PC-9 (cell line): ENCODE results near the gene PCED1B. TPM values are rescaled to one million over a fixed set of nuclear protein-coding genes. Genes with fewer than 3 reads are reported as not detected.

Source experiments
- BruUV-seq: library from RNA; stranded (reverse); fragments of 400-500 nt; replicated peaks from 2 replicates; lab custom pipeline; 2021; lab: Mats Ljungman, UMichigan
- CTCF ChIA-PET: fragments of 300-600 bp; sonication (Branson Sonifier 250); formaldehyde crosslinking; loops from one replicate; lab custom pipeline; 2022; ENCODE audit warnings: antibody characterized with exemption; lab: Charles Lee
- POLR2A ChIA-PET: fragments of 300-600 bp; sonication (Branson Sonifier 250); formaldehyde crosslinking; loops from one replicate; lab custom pipeline; 2022; ENCODE audit warnings: antibody characterized with exemption; ENCODE audit not compliant: unreplicated experiment; lab: Charles Lee
- DNase-seq, 2 experiments: peaks; one replicate each; pipeline versions ENCODE4 v3.0.0 to v3.0.0-alpha.2; 2015 to 2022; ENCODE audit warnings: mixed read lengths in 1 of 2
- H2AFZ ChIP-seq: fragments of 200-600 bp; sonication (generic); 2 replicates; pipeline ENCODE4 v1.8.1; 2017; ENCODE audit warnings: antibody characterized with exemption
- H3F3A ChIP-seq: fragments of 200-600 bp; sonication (generic); 2 replicates; pipeline ENCODE4 v1.8.1; 2017; ENCODE audit warnings: antibody characterized with exemption, mild to moderate bottlenecking, low read depth; ENCODE audit not compliant: insufficient read depth
- H3K27ac ChIP-seq: fragments of 200-600 bp; sonication (generic); 2 replicates; pipeline ENCODE4 v1.6.1; 2016; ENCODE audit warnings: mixed run types
- H3K27me3 ChIP-seq: fragments of 200-600 bp; sonication (generic); 2 replicates; pipeline ENCODE4 v1.6.1; 2016; ENCODE audit warnings: low read depth, mixed run types; ENCODE audit not compliant: insufficient read depth
- H3K36me3 ChIP-seq: fragments of 200-600 bp; sonication (generic); 2 replicates; pipeline ENCODE4 v1.6.1; 2016; ENCODE audit warnings: low read depth, mixed run types
- H3K4me1 ChIP-seq: fragments of 200-600 bp; sonication (generic); replicated peaks from 2 replicates; pipeline ENCODE4 v1.6.1; 2016; ENCODE audit warnings: mixed run types; ENCODE audit not compliant: insufficient read depth
- H3K4me2 ChIP-seq: fragments of 200-600 bp; sonication (generic); 2 replicates; pipeline ENCODE4 v1.6.1; 2017; ENCODE audit warnings: mixed run types
- H3K4me3 ChIP-seq: fragments of 200-600 bp; sonication (generic); 2 replicates; pipeline ENCODE4 v1.6.1; 2016; ENCODE audit warnings: mixed run types
- H3K79me2 ChIP-seq: fragments of 200-600 bp; sonication (generic); 2 replicates; pipeline ENCODE4 v1.6.1; 2017; ENCODE audit warnings: low read depth, mixed run types
- H3K9me2 ChIP-seq: fragments of 200-600 bp; sonication (generic); 2 replicates; pipeline ENCODE4 v1.8.1; 2017; ENCODE audit warnings: mild to moderate bottlenecking; ENCODE audit not compliant: insufficient read depth
- H3K9me3 ChIP-seq: fragments of 200-600 bp; sonication (generic); 2 replicates; pipeline ENCODE4 v1.8.1; 2016; ENCODE audit warnings: low read depth; ENCODE audit not compliant: insufficient read depth
- H4K20me1 ChIP-seq: fragments of 200-600 bp; sonication (generic); 2 replicates; pipeline ENCODE4 v1.8.1; 2017; ENCODE audit not compliant: insufficient read depth
- CTCF ChIP-seq: fragments of 200-600 bp; sonication (generic); conservative IDR thresholded peaks from 2 replicates; pipeline ENCODE4 v1.6.1; 2017; ENCODE audit warnings: mixed run types, antibody characterized with exemption, mild to moderate bottlenecking, moderate library complexity
- EZH2 ChIP-seq: fragments of 200-600 bp; sonication (generic); IDR thresholded peaks from 2 replicates; pipeline ENCODE4 v1.8.0; 2017; ENCODE audit warnings: antibody characterized with exemption, low read depth
- intact Hi-C: fragments of 100-400 bp; cut with micrococcal nuclease; formaldehyde crosslinking; loops from one replicate; pipeline ENCODE4 v1.10.0; 2022; ENCODE audit not compliant: unreplicated experiment
- total RNA-seq: library from RNA; stranded (reverse); gene quantifications from 2 replicates; pipeline ENCODE4 v1.2.3, GENCODE V29; 2021

The PCED1B gene
- total RNA-seq, 1 experiment from 2014 or later: 11.2 TPM

DNA sequence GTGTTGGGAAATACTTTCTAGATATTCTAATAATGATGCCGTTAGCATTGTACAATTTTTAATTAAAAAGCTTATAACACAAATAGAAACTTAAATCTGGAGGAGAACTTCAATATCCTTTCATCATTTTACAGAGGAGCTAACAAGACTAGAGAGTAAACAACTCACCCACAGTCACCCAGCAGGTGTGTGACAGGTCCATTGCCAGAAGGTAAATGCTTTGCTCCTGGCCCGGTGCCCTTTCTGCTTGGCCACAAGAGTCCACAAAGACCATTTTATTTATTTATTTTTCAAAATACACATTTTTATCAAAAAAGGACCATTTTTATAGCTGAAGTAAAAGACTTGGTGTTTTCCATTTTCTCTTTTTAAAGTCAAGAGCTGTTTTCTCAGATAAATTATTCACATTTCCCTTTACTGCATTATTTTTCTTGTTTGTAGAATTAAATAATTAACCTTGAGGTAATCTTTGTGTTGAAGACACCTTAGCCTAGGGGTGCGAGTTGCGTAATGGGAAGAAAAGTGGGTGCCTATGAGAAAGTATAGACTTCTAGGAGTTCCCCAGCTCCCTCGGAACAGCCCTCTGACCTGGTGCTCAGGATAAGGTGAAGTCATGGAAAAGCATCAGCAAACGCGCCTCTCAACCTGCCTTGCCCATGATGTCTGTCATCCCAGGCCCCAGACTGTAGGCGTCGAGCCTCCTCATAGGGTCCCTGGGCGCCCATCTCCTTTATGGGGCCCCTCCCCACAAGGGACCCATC, 26.7 kb downstream of the PCED1B start:
- peak; percentile 39 to 61 for DNase-seq
- H3K27me3 ChIP-seq: no peaks in the 10 kb centered on the region
- H3K9me2 ChIP-seq: no peaks in the 10 kb centered on the region
- CTCF ChIA-PET: no interaction called here
- no TSS peak for BruUV-seq
- TF ChIP-seq EZH2 (no peak), CTCF (no peak)
- no peaks in the 10 kb centered on the region for H3K36me3 ChIP-seq
- H3K4me1 ChIP-seq: peaks cover 32% of the 10 kb centered on the region
- H3K27ac ChIP-seq: no peak overlapping the region
- H4K20me1 ChIP-seq: no peaks in the 10 kb centered on the region
- H3F3A ChIP-seq: no peaks in the 10 kb centered on the region
- H2AFZ ChIP-seq: no peak overlapping the region
- intact Hi-C loops: no loop called here
- H3K4me3 ChIP-seq: no peak overlapping the region
- H3K4me2 ChIP-seq: 0 out of 2 replicates have a peak overlapping the region, but pooled peaks have one; percentile 26
- peaks cover 3% of the 10 kb centered on the region; the same call in 1 of the 2 replicates for H3K9me3 ChIP-seq
- H3K79me2 ChIP-seq: no peaks in the 10 kb centered on the region
- POLR2A ChIA-PET: interaction anchor here (0.5 kb wide), 1 partner anchor 1040 kb away, joined by 8 read pairs; no protein-coding TSS in a partner anchor

DNA sequence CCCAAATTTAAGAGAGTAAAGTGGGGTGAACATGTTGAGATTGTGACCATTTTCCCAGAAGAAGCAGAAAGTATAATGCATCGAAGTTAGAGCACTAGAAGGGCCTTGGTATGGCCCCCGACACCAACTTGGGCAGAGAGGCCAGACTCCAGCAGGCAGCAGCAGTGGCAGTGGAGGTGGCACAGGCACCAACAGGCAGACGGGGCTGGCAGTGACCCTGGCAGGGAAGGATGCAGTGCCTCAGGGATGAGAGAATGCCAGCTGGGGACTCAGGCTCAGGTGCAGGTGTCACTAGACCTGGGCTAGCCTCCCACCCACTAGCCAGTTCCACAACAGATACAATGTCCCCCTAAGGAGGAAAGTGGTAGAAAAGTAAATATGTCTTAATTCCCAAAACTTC, 28.0 kb downstream of the PCED1B start:
- H3K27ac ChIP-seq: no peak overlapping the region
- no peaks in the 10 kb centered on the region for H4K20me1 ChIP-seq
- POLR2A ChIA-PET: no interaction called here
- no peaks in the 10 kb centered on the region for H3K27me3 ChIP-seq
- no peak overlapping the region for H3K4me3 ChIP-seq
- peaks cover 3% of the 10 kb centered on the region; the same call in 1 of the 2 replicates for H3K9me3 ChIP-seq
- peaks cover 32% of the 10 kb centered on the region for H3K4me1 ChIP-seq
- TF ChIP-seq CTCF (no peak), EZH2 (no peak)
- no peaks in the 10 kb centered on the region for H3F3A ChIP-seq
- CTCF ChIA-PET: no interaction called here
- H3K36me3 ChIP-seq: no peaks in the 10 kb centered on the region
- no peaks in the 10 kb centered on the region for H3K79me2 ChIP-seq
- H3K4me2 ChIP-seq: no peak overlapping the region
- H3K9me2 ChIP-seq: no peaks in the 10 kb centered on the region
- intact Hi-C loops: no loop called here
- BruUV-seq: no TSS peak
- no peak overlapping the region for H2AFZ ChIP-seq
- DNase-seq: no peak

DNA sequence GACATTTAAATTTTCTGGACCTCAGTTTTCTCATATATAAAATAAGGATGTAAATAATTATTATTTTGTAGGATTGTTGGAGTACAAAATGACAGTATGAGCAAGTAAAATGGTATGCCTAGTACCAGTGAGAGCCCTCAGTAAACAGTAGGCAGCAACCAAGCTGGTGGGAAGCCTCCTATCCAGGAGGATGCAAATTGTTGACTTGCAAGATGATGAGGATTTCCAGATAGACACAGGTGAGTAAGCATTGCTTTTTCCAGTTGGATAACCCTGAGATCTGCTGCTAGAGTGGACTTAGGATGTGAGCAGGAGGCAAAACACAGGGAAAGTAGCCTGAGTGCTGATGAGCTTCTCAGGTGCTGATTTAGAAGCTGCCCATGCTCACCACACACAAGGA, 28.5 kb downstream of the PCED1B start:
- BruUV-seq: no TSS peak
- H3K27ac ChIP-seq: no peak overlapping the region

More for the DNA sequence above, 28.5 kb downstream of the PCED1B start:
- Histone ChIP-seq H3K4me2 (no peak overlapping the region), H4K20me1 (no peaks in the 10 kb centered on the region), H3K9me3 (peaks cover 1% of the 10 kb centered on the region; the same call in 1 of the 2 replicates), H3K9me2 (no peaks in the 10 kb centered on the region), H2AFZ (no peak overlapping the region), H3K79me2 (no peaks in the 10 kb centered on the region), H3F3A (no peaks in the 10 kb centered on the region), H3K36me3 (no peaks in the 10 kb centered on the region), H3K27me3 (no peaks in the 10 kb centered on the region), H3K4me1 (peaks cover 32% of the 10 kb centered on the region), H3K4me3 (no peak overlapping the region)
- ChIA-PET POLR2A (no interaction called here), CTCF (no interaction called here)
- TF ChIP-seq EZH2 (no peak), CTCF (no peak)
- intact Hi-C loops: no loop called here
- DNase-seq: peak in 1 of 2 experiments; percentile 55
